SK-N-SH (cell line): ENCODE results near the gene ARHGAP15. TPM values are rescaled to one million over a fixed set of nuclear protein-coding genes. Genes with fewer than 3 reads are reported as not detected.

Experiments used
- CTCF ChIA-PET: fragments of 300-600, 350-600 bp; formaldehyde crosslinking; extraction: SDS; loops from one replicate; lab custom pipeline; 2021; lab: Yijun Ruan, JAX
- POLR2A ChIA-PET: fragments of 350-600 bp; sonication (Branson Sonifier 250); formaldehyde crosslinking; extraction: SDS; loops from one replicate; lab custom pipeline; 2020; ENCODE audit warnings: antibody characterized with exemption, inconsistent platforms; lab: Yijun Ruan, JAX
- DNase-seq: peaks from one replicate; pipeline ENCODE4 v3.0.0; 2012
- H2AFZ ChIP-seq: fragments of 200-600 bp; sonication (generic); 2 replicates; pipeline ENCODE4 v1.8.1; 2016; ENCODE audit warnings: antibody characterized with exemption, mild to moderate bottlenecking, low read depth
- H3F3A ChIP-seq: fragments of 200-600 bp; sonication (generic); replicated peaks from 2 replicates; pipeline ENCODE3; 2016; ENCODE audit warnings: antibody characterized with exemption, mild to moderate bottlenecking; ENCODE audit not compliant: insufficient read depth
- H3K27ac ChIP-seq, 2 experiments: fragments of 200-500 bp in 1 of 2; fragments of 200-600 bp in 1 of 2; sonication (Bioruptor generic) in 1 of 2; sonication (generic), shearing (Covaris generic) in 1 of 2; 2 replicates each; pipeline versions ENCODE4 v1.5.1 to v1.6.1; 2014 to 2016; ENCODE audit warnings: low read depth in 2 of 2, inconsistent platforms in 1 of 2, low read length in 1 of 2, mild to moderate bottlenecking in 1 of 2, mixed read lengths in 1 of 2
- H3K27me3 ChIP-seq: fragments of 200-600 bp; sonication (generic), shearing (Covaris generic); 2 replicates; pipeline ENCODE4 v1.6.1; 2016; ENCODE audit warnings: mixed run types; ENCODE audit not compliant: insufficient read depth
- H3K36me3 ChIP-seq, 2 experiments: fragments of 200-500 bp in 1 of 2; fragments of 200-600 bp in 1 of 2; sonication (Bioruptor generic) in 1 of 2; sonication (generic) in 1 of 2; replicated peaks in 1 of 2; 2 replicates each; pipeline versions ENCODE3 to v1.5.1; 2014 to 2016; ENCODE audit warnings: low read length in 1 of 2, mild to moderate bottlenecking in 1 of 2; ENCODE audit not compliant: insufficient read depth in 2 of 2, control insufficient read depth in 1 of 2
- H3K4me1 ChIP-seq, 2 experiments: fragments of 200-500 bp in 1 of 2; fragments of 200-600 bp in 1 of 2; sonication (Bioruptor generic) in 1 of 2; sonication (generic), shearing (Covaris generic) in 1 of 2; 2 replicates each; pipeline versions ENCODE4 v1.5.1 to v1.6.1; 2014 to 2016; ENCODE audit warnings: low read depth in 1 of 2, low read length in 1 of 2, mixed run types in 1 of 2; ENCODE audit not compliant: insufficient read depth in 2 of 2, control insufficient read depth in 1 of 2
- H3K4me2 ChIP-seq: fragments of 200-600 bp; sonication (generic), shearing (Covaris generic); 2 replicates; pipeline ENCODE4 v1.6.1; 2017; ENCODE audit warnings: mixed run types
- H3K4me3 ChIP-seq, 2 experiments: fragments of 200-500 bp in 1 of 2; fragments of 200-600 bp in 1 of 2; sonication (Bioruptor generic) in 1 of 2; sonication (generic), shearing (Covaris generic) in 1 of 2; 2 replicates each; pipeline versions ENCODE4 v1.5.1 to v1.8.1; 2014 to 2016; ENCODE audit warnings: low read depth in 2 of 2, inconsistent platforms in 1 of 2, low read length in 1 of 2, mild to moderate bottlenecking in 1 of 2, mixed read lengths in 1 of 2, moderate library complexity in 1 of 2
- H3K79me2 ChIP-seq: fragments of 200-600 bp; sonication (generic); 2 replicates; pipeline ENCODE4 v1.8.1; 2017; ENCODE audit warnings: mild to moderate bottlenecking; ENCODE audit not compliant: insufficient read depth
- H3K9ac ChIP-seq: fragments of 200-600 bp; sonication (generic); 2 replicates; pipeline ENCODE4 v1.6.1; 2017; ENCODE audit warnings: mixed run types
- H3K9me2 ChIP-seq: fragments of 200-600 bp; sonication (generic); 2 replicates; pipeline ENCODE4 v1.6.1; 2017; ENCODE audit warnings: mixed run types
- H3K9me3 ChIP-seq: fragments of 200-600 bp; sonication (generic); 2 replicates; pipeline ENCODE4 v1.6.1; 2017; ENCODE audit warnings: mixed run types, mild to moderate bottlenecking, moderate library complexity
- H4K20me1 ChIP-seq: fragments of 200-600 bp; sonication (generic); 2 replicates; pipeline ENCODE4 v1.6.1; 2017; ENCODE audit warnings: mild to moderate bottlenecking, mixed run types; ENCODE audit not compliant: insufficient read depth
- CHD2 ChIP-seq: fragments of 150-350 bp; IDR thresholded peaks from 2 replicates; pipeline ENCODE4 v1.6.1; 2018; ENCODE audit warnings: low read length; ENCODE audit not compliant: partially characterized antibody
- ELF1 ChIP-seq: IDR thresholded peaks from 2 replicates; pipeline ENCODE4 v1.4.0; 2012
- EP300 ChIP-seq, 2 experiments: IDR thresholded peaks; 2 replicates each; pipeline versions ENCODE4 v1.4.0 to v1.6.1; 2012; ENCODE audit warnings: borderline replicate concordance in 1 of 2, low read depth in 1 of 2, low read length in 1 of 2
- FOXM1 ChIP-seq: IDR thresholded peaks from 2 replicates; pipeline ENCODE4 v1.4.0; 2012; ENCODE audit warnings: low read depth, mild to moderate bottlenecking
- JUND ChIP-seq: IDR thresholded peaks from 2 replicates; pipeline ENCODE4 v1.4.0; 2012
- REST ChIP-seq: IDR thresholded peaks from 2 replicates; pipeline ENCODE4 v1.6.1; 2012; ENCODE audit warnings: mild to moderate bottlenecking, low read depth, low read length, moderate library complexity
- RFX5 ChIP-seq: IDR thresholded peaks from 2 replicates; pipeline ENCODE4 v1.6.1; 2012; ENCODE audit warnings: mild to moderate bottlenecking, improper control_type of control experiment, low read length
- RXRA ChIP-seq: IDR thresholded peaks from 2 replicates; pipeline ENCODE4 v1.4.0; 2012; ENCODE audit warnings: low read depth, mild to moderate bottlenecking, borderline replicate concordance
- SIN3A ChIP-seq: IDR thresholded peaks from 2 replicates; pipeline ENCODE4 v1.6.1; 2012; ENCODE audit warnings: low read depth, mild to moderate bottlenecking, low read length, moderate library complexity, borderline replicate concordance
- SMC3 ChIP-seq: IDR thresholded peaks from 2 replicates; pipeline ENCODE4 v1.6.1; 2012; ENCODE audit warnings: low read depth, low read length, improper control_type of control experiment
- TAF1 ChIP-seq: IDR thresholded peaks from 2 replicates; pipeline ENCODE4 v1.6.1; 2012; ENCODE audit warnings: low read depth, mild to moderate bottlenecking, low read length, moderate library complexity, borderline replicate concordance
- TCF12 ChIP-seq: IDR thresholded peaks from 2 replicates; pipeline ENCODE4 v1.4.0; 2012
- WGBS: methylation state at CpG from one replicate; pipeline ENCODE4 v1.1.6; 2017; ENCODE audit warnings: low lambda C conversion rate; 5-methylcytosine and 5-hydroxymethylcytosine counted together
- polyA plus RNA-seq, 3 experiments: library from polyadenylated mRNA; depleted of rRNA; stranded (reverse); fragments of >200 nt; gene quantifications; 2 replicates each; pipeline ENCODE4 v1.2.3, GENCODE V29; 2012
- TF ChIP-seq, protein P1 (sequence below): IDR thresholded peaks from 2 replicates; pipeline ENCODE4 v1.4.0; 2012; ENCODE audit warnings: low read depth, borderline replicate concordance
- TF ChIP-seq, protein P2 (sequence below): IDR thresholded peaks from 2 replicates; pipeline ENCODE4 v1.4.0; 2012; ENCODE audit warnings: low read depth, borderline replicate concordance

ARHGAP15 gene
- polyA plus RNA-seq, 1 of the 3 experiments (the other 2 are of a cell fraction) = not detected

DNA sequence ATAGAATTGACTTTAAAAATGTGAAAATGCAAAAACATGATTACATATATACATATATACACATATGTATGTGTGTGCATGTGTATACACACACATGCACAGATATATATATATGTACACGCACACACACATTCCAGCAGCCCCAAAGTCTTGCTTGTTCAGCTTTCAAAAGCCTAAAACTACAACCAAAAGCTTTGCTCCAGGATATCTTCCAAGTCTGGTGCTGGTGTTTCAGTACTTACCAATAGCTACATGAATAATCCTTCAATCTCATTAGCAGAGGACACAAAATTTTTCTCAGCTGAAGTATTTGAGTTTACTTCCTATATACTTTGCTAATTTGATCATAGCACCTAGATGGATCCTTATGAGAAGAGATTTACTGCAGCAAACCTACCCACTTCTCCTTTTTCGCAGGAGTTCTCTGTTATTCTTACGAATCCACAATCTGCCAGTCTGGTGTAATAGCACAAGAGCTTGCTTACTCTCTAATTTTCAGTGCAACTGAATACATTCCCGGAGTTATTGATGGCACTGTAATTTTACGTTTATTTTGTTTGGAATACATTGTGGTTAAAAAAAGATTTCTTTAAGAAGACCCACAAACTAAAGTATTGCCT lies 553.3 kb downstream of the ARHGAP15 start:
- H3F3A ChIP-seq = no peaks in the 10 kb centered on the region

DNA sequence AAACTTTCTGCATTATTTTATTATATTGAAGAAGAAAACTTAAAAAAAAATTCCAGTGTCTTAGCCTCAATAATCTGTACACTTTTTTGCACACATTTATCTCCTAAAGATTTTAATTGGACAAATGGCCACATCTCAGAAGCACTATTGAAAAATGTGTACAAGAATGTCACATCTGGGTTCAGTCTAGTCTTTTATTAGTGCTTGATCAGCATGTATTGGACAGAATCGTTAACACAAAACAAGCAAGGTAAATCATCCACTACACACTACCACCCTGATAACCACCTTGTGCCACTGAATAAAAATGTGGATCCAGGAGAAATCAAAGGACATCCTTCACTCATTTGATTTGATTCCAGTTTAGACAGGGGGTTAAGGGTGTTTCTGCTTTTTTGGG lies 554.8 kb downstream of the ARHGAP15 start:
- TF ChIP-seq REST = no peak
- TF ChIP-seq, protein P1, sequence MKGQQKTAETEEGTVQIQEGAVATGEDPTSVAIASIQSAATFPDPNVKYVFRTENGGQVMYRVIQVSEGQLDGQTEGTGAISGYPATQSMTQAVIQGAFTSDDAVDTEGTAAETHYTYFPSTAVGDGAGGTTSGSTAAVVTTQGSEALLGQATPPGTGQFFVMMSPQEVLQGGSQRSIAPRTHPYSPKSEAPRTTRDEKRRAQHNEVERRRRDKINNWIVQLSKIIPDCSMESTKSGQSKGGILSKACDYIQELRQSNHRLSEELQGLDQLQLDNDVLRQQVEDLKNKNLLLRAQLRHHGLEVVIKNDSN = no peak
- TF ChIP-seq RXRA = no peak
- TF ChIP-seq, protein P2, sequence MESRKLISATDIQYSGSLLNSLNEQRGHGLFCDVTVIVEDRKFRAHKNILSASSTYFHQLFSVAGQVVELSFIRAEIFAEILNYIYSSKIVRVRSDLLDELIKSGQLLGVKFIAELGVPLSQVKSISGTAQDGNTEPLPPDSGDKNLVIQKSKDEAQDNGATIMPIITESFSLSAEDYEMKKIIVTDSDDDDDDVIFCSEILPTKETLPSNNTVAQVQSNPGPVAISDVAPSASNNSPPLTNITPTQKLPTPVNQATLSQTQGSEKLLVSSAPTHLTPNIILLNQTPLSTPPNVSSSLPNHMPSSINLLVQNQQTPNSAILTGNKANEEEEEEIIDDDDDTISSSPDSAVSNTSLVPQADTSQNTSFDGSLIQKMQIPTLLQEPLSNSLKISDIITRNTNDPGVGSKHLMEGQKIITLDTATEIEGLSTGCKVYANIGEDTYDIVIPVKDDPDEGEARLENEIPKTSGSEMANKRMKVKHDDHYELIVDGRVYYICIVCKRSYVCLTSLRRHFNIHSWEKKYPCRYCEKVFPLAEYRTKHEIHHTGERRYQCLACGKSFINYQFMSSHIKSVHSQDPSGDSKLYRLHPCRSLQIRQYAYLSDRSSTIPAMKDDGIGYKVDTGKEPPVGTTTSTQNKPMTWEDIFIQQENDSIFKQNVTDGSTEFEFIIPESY = no peak
- no peak for TF ChIP-seq CHD2
- TF ChIP-seq RFX5 = no peak
- no peak for TF ChIP-seq TCF12
- TF ChIP-seq TAF1 = no peak
- TF ChIP-seq ELF1 = no peak
- no peak for TF ChIP-seq JUND
- no peak for TF ChIP-seq EP300 (IDR thresholded peaks at IDR 0.05; ENCODE audit: borderline replicate concordance in 1 of 2, low read depth in 1 of 2, low read length in 1 of 2)
- no peak for TF ChIP-seq FOXM1
- no peak for TF ChIP-seq SMC3
- Histone ChIP-seq H3K79me2 (no peaks in the 10 kb centered on the region), H3F3A (no peaks in the 10 kb centered on the region), H4K20me1 (no peaks in the 10 kb centered on the region), H3K9me3 (no peaks in the 10 kb centered on the region), H3K9ac (no peak overlapping the region), H3K4me1 (peaks cover 0 to 24% of the 10 kb centered on the region in 2 experiments; a peak in 3 of 4 replicates), H3K9me2 (no peaks in the 10 kb centered on the region), H3K27me3 (no peaks in the 10 kb centered on the region), H2AFZ (no peak overlapping the region), H3K4me2 (no peak overlapping the region), H3K4me3 (no peak overlapping the region), H3K36me3 (no peaks in the 10 kb centered on the region), H3K27ac (peak overlapping the region in 1 of 2 experiments; percentile 100; a peak in 2 of 4 replicates)
- POLR2A ChIA-PET = no interaction called here
- WGBS = 71% methylated on average over 1 of the region's 1 CpG
- no peak for DNase-seq
- CTCF ChIA-PET = interaction anchor here (1.1 to 1.2 kb wide), 2 partner anchors 13 to 102 kb away, joined by 4 read pairs; no protein-coding TSS in a partner anchor

More for the DNA sequence above, 553.3 kb downstream of the ARHGAP15 start:
- H3K4me3 ChIP-seq = no peak overlapping the region
- peaks cover 0 to 24% of the 10 kb centered on the region in 2 experiments; a peak in 3 of 4 replicates for H3K4me1 ChIP-seq
- H3K79me2 ChIP-seq = no peaks in the 10 kb centered on the region
- CTCF ChIA-PET = no interaction called here
- H4K20me1 ChIP-seq = no peaks in the 10 kb centered on the region
- no peaks in the 10 kb centered on the region for H3K9me2 ChIP-seq
- no peaks in the 10 kb centered on the region for H3K9me3 ChIP-seq
- no peak for DNase-seq
- no peaks in the 10 kb centered on the region for H3K36me3 ChIP-seq
- POLR2A ChIA-PET = no interaction called here
- H3K27ac ChIP-seq = peak overlapping the region in 1 of 2 experiments; percentile 100; a peak in 2 of 4 replicates
- no peak for TF ChIP-seq SIN3A
- no peak overlapping the region for H3K4me2 ChIP-seq
- no peaks in the 10 kb centered on the region for H3K27me3 ChIP-seq
- 74% methylated on average over 5 of the region's 5 CpGs for WGBS
- no peak overlapping the region for H2AFZ ChIP-seq
- no peak overlapping the region for H3K9ac ChIP-seq
